ENCODE measurements around the gene DHX36.

DHX36 gene

DNA sequence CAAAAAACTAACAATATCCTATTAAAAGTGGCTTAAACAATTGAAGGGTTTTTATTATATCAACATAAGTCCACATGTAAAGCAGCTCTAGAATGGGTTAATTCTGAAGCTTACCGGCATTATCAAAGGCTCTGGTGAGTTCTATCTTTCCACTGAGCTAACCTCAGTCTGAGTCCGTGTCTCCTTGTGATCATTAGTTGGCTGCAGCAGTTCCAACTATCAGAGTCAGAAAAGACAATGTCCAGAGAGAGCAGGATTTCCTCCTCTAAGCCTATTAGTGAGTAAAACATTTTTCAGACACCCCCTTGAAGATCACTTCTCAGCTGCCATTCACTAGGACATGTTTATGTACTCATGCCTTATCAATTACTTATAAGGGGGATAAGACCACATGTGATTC, 49.9 kb downstream of the DHX36 start:
- DNase-seq (ENCODE audit: low read depth) = no peak
- TF ChIP-seq, protein P1, sequence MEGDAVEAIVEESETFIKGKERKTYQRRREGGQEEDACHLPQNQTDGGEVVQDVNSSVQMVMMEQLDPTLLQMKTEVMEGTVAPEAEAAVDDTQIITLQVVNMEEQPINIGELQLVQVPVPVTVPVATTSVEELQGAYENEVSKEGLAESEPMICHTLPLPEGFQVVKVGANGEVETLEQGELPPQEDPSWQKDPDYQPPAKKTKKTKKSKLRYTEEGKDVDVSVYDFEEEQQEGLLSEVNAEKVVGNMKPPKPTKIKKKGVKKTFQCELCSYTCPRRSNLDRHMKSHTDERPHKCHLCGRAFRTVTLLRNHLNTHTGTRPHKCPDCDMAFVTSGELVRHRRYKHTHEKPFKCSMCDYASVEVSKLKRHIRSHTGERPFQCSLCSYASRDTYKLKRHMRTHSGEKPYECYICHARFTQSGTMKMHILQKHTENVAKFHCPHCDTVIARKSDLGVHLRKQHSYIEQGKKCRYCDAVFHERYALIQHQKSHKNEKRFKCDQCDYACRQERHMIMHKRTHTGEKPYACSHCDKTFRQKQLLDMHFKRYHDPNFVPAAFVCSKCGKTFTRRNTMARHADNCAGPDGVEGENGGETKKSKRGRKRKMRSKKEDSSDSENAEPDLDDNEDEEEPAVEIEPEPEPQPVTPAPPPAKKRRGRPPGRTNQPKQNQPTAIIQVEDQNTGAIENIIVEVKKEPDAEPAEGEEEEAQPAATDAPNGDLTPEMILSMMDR (IDR thresholded peaks at IDR 0.05; ENCODE audit: low read length, missing control alignments) = no peak
- H3K4me3 ChIP-seq (replicated peaks; ENCODE audit: low read depth, low read length) = no peak overlapping the region

DNA sequence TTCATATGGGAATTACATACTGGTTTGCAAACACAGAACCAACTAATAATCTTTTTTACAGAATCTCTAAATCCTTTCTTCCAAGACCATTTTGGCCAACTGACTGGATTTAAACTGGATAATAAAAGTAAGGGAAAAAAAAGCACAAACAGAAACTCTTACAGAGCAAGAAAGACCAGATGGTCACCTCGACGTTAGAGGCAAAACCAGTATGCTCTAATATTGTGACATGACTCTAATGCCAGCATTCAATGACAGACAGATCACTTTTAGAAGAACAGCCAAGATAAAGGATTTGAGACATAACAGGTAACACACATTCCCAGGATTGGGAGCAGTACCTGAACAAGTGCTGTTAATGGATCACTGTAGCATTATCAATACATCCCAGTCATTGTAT, 50.9 kb downstream of the DHX36 start:
- TF ChIP-seq, protein P1 (IDR thresholded peaks at IDR 0.05; ENCODE audit: low read length, missing control alignments) = no peak
- no peak overlapping the region for H3K4me3 ChIP-seq (replicated peaks; ENCODE audit: low read depth, low read length)
- no peak for DNase-seq (ENCODE audit: low read depth)

DNA sequence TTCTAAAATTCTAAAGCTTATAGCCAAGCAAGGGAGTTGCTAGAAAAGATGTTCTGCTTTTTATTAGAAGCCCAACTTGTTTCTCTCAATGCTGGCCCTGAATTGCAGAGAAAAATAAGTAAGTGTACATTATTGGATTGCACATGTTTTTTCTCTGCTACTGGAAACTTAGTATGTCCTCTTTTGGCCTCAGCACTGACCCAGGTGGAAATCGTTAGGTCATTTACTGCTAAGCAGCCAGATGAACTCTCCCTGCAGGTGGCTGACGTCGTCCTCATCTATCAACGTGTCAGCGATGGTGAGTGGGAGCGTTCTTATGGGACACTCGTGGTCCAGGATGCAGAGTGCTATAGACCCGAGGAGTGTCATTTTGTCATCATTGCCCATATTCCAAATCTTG, 69.8 kb downstream of the DHX36 start:
- no peak overlapping the region for H3K4me3 ChIP-seq (replicated peaks; ENCODE audit: low read depth, low read length)
- TF ChIP-seq, protein P1 (IDR thresholded peaks at IDR 0.05; ENCODE audit: low read length, missing control alignments) = no peak

DNA sequence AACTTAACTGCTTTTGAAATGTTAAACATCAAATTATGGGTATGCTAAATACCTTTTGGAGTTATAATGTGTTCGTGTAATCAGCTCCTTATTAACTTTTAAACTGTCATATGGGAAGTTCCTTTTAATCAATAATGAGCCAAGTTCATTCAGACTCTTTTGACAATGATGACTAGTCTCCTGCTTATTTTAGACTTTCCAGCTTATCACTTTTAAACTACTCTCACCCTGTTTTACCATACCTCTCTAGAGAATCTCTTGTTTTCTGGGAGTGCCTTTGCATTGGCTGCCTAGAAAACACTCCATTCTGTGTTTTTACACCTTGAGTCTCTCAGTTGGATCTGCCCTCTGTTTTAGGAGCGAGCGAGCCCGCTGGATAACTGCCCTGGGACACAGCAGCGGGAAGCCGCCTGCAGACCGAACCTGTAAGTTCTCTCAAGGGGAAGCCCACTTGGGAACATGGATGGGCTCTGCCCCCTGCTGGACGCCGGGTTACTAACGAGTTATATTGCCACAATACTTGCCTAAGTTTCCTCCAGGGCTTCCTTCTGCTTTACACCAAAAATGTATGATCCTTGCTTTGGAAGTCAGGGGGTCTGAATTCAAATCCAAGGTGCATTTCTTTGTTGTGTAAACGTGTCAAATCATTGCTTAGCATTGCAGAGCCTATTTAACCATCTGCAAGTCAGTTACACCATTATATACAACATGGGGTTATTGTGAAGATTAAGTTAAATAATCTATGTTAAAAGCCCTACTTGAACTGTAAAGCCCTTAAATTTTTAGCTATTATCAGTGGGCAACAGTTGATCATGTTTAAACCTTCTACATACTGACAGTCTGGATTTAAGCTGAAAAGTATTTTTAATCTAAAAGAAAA, 71.3 kb downstream of the DHX36 start:
- no peak overlapping the region for H3K4me3 ChIP-seq (replicated peaks; ENCODE audit: low read depth, low read length)
- TF ChIP-seq, protein P1 (IDR thresholded peaks at IDR 0.05; ENCODE audit: low read length, missing control alignments) = peak; percentile 98
- peak; percentile 94 for DNase-seq (ENCODE audit: low read depth)

More for the DNA sequence above, 69.8 kb downstream of the DHX36 start:
- no peak for DNase-seq (ENCODE audit: low read depth)

DNA sequence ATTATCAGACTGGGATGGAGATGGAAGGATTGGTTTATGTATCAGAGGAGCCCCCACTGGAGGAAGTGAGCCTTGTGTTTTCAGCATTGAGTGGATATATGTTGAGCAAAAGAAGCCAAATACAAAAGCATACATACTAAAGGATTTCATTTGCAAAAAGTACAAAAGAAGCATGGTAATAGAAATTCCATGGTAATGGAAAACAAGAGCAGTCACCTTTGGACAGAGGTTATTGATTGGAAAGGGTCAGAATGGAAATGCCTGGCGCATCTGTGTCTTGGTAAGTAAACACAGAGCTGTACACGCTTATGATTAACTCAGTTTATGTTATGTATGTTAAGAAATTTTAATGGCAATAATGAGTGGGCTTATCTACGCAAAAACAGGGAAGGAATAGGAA, 72.7 kb downstream of the DHX36 start:
- TF ChIP-seq, protein P1 (IDR thresholded peaks at IDR 0.05; ENCODE audit: low read length, missing control alignments) = no peak
- H3K4me3 ChIP-seq (replicated peaks; ENCODE audit: low read depth, low read length) = no peak overlapping the region
- no peak for DNase-seq (ENCODE audit: low read depth)

DNA sequence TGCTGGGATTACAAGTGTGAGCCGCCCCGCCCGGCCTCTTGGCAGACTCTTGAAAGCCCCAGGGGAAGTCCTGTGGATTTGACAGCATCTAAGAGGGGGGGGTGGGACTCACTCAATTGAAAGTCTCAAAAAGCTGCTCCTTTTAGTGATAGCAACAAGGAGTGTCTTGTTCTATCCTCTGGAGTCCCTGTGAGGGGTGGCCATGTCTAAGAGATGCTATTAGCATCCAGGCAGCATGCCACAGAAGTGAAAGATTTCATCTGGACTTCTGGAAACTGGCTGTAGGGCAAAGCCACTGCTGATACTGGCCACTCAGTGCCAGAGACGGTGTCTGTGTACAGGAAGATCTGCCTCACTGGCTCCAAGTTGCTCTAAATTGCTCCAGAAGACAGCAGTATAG, 74.0 kb downstream of the DHX36 start:
- no peak overlapping the region for H3K4me3 ChIP-seq (replicated peaks; ENCODE audit: low read depth, low read length)
- DNase-seq (ENCODE audit: low read depth) = no peak
- TF ChIP-seq, protein P1 (IDR thresholded peaks at IDR 0.05; ENCODE audit: low read length, missing control alignments) = no peak
